ENCODE data around the gene B3GNT3.

B3GNT3 gene

GRCh38 chr19:17794731-17795494 is at the start of gene B3GNT3:
Gene B3GNT3, plus strand, starts transcription at chr19:17795138. Its CDS starts 12,670 bp downstream, at chr19:17807808.
- DNase-seq, result peak; percentile 63

- peak; percentile 94 for DNase-seq
Measured at GRCh38 chr19:17747205-17748098, 47.5 kb upstream of the B3GNT3 start.

- DNase-seq, result no peak
Measured at GRCh38 chr19:17748884-17749638, 45.9 kb upstream of the B3GNT3 start.

GRCh38 chr19:17749912-17750317 is 45.0 kb upstream of the B3GNT3 start:
- DNase-seq, result no peak

- DNase-seq, result no peak
Measured at GRCh38 chr19:17751103-17751911, 43.6 kb upstream of the B3GNT3 start, which contains the start of gene FCHO1. Gene FCHO1, plus strand, starts transcription at chr19:17751477. Its CDS starts 3,688 bp downstream, at chr19:17755165.

- no peak for DNase-seq
Measured at GRCh38 chr19:17751912-17752273, 43.0 kb upstream of the B3GNT3 start.

- DNase-seq, result no peak
Measured at GRCh38 chr19:17752865-17753639, 41.9 kb upstream of the B3GNT3 start.

- DNase-seq, result no peak
Measured at GRCh38 chr19:17753976-17754375, 41.0 kb upstream of the B3GNT3 start.

GRCh38 chr19:17754634-17755442 is 40.1 kb upstream of the B3GNT3 start:
- DNase-seq, result no peak

GRCh38 chr19:17755443-17755890 is 39.5 kb upstream of the B3GNT3 start:
- DNase-seq, result no peak

- DNase-seq, result peak; percentile 65
Measured at GRCh38 chr19:17755977-17756670, 38.8 kb upstream of the B3GNT3 start.

- DNase-seq, result peak; percentile 21
Measured at GRCh38 chr19:17757125-17757524, 37.8 kb upstream of the B3GNT3 start.

GRCh38 chr19:17758515-17758914 is 36.4 kb upstream of the B3GNT3 start:
- DNase-seq, result no peak

GRCh38 chr19:17761148-17761547 is 33.8 kb upstream of the B3GNT3 start:
- DNase-seq, result no peak

- no peak for DNase-seq
Measured at GRCh38 chr19:17762505-17763229, 32.3 kb upstream of the B3GNT3 start.

GRCh38 chr19:17764348-17764747 is 30.6 kb upstream of the B3GNT3 start:
- DNase-seq, result no peak

GRCh38 chr19:17765069-17765618 is 29.8 kb upstream of the B3GNT3 start:
- DNase-seq, result no peak

- DNase-seq, result peak; percentile 84
Measured at GRCh38 chr19:17766543-17767131, 28.3 kb upstream of the B3GNT3 start.

Measured in COR-L47 (cell line).